Measurements from ENCODE around the gene OR8G1.

DNA sequence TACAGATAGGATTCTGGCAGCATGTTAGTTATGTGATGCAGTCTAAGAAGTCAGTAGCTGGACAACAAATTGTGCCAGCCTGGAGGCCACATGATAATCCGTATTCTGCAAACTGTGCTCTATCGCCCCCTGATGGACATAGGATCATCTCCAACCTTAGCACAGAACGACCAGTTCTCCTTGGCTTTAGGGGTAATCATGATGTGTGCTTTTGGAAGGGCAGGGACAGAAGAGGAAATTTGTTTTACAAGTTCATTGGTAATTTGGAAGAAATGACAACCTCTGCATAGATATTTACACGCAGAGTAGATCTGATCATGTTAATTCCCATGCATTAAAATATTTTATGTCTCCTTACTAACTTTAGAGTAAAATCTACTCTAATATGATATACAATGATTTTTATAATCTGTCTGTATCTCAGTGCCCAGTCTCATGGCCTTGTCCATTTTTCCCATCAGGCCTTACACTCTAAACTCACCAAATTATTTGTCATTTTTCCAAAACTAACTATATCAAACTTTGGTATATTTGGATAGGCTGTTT, 45.6 kb upstream of the OR8G1 start:
- TF ChIP-seq, protein P1, sequence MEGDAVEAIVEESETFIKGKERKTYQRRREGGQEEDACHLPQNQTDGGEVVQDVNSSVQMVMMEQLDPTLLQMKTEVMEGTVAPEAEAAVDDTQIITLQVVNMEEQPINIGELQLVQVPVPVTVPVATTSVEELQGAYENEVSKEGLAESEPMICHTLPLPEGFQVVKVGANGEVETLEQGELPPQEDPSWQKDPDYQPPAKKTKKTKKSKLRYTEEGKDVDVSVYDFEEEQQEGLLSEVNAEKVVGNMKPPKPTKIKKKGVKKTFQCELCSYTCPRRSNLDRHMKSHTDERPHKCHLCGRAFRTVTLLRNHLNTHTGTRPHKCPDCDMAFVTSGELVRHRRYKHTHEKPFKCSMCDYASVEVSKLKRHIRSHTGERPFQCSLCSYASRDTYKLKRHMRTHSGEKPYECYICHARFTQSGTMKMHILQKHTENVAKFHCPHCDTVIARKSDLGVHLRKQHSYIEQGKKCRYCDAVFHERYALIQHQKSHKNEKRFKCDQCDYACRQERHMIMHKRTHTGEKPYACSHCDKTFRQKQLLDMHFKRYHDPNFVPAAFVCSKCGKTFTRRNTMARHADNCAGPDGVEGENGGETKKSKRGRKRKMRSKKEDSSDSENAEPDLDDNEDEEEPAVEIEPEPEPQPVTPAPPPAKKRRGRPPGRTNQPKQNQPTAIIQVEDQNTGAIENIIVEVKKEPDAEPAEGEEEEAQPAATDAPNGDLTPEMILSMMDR (IDR thresholded peaks at IDR 0.05; ENCODE audit: insufficient read depth, low read depth, low read length): peak; percentile 71
- TF ChIP-seq EZH2 (IDR thresholded peaks at IDR 0.05; ENCODE audit: insufficient read depth, low read length): no peak

All from astrocyte (in vitro differentiated cells and primary cell).